ENCODE measurements around the gene SLCO4A1.

DNA sequence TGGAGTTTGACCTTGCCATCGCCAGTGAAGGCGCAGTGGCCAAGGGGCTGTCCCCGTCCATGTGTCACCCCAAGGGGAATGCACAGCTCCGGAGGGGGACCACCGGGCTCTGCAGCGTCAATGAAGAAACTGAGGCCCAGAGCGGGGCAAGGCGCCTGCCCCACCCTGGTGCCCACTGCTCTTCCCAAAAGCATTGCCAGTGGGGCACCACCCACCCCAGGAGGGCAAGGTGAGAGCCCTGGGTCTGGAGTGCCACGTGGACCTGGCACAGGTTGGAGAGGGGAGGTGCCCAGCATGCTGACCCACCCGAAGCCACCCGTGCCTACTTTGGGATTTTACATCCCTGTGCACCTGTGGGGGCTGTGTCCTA lies 74.6 kb downstream of the SLCO4A1 start:
- TF ChIP-seq, protein P1, sequence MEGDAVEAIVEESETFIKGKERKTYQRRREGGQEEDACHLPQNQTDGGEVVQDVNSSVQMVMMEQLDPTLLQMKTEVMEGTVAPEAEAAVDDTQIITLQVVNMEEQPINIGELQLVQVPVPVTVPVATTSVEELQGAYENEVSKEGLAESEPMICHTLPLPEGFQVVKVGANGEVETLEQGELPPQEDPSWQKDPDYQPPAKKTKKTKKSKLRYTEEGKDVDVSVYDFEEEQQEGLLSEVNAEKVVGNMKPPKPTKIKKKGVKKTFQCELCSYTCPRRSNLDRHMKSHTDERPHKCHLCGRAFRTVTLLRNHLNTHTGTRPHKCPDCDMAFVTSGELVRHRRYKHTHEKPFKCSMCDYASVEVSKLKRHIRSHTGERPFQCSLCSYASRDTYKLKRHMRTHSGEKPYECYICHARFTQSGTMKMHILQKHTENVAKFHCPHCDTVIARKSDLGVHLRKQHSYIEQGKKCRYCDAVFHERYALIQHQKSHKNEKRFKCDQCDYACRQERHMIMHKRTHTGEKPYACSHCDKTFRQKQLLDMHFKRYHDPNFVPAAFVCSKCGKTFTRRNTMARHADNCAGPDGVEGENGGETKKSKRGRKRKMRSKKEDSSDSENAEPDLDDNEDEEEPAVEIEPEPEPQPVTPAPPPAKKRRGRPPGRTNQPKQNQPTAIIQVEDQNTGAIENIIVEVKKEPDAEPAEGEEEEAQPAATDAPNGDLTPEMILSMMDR (optimal IDR thresholded peaks at IDR 0.05 in 1 of 3, IDR thresholded peaks at IDR 0.05 in 1 of 3, conservative IDR thresholded peaks at IDR 0.05 in 1 of 3; ENCODE audit: extremely low read depth in 1 of 3, insufficient read depth in 2 of 3, low read length in 3 of 3), result no peak
- no peak for TF ChIP-seq EZH2 (IDR thresholded peaks at IDR 0.05; ENCODE audit: low read length)
